ENCODE data around the gene RBMS1.
"Not testable (repeated sequence)": the region's sequence is repeated elsewhere in the genome, so short reads cannot be mapped to it uniquely, and the experiment has no call there.

RBMS1 gene

DNA sequence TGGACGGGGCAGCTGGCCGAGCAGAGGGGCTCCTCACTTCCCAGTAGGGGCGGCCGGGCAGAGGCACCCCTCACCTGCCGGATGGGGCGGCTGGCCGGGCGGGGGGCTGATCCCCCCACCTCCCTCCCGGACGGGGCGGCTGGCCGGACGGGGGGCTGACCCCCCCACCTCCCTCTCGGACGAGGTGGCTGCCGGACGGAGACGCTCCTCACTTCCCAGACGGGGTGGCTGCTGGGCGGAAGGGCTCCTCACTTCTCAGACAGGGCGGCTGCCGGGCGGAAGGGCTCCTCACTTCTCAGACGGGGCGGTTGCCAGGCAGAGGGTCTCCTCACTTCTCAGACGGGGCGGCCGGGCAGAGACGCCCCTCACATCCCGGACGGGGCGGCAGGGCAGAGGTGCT lies 54.6 kb downstream of the RBMS1 start:
- FAIRE-seq = not testable (repeated sequence)

DNA sequence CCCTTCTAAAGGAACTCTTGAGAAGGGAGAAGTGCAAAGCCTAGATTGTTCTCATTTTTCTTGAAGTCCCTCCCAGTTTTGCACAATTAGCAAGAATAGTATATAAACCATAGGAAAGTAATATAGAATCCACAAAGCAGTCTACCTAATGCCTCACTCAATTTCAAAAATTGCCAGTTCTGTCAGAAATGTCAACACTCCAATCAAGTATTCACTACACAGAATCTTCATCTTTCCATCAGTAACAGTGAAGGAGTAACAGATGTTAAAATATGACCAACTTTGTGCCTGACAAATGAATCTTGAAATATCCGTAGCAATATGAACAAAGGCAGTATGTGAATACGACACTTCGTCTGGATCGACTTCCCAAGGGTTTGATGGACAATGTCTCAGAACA lies 56.3 kb downstream of the RBMS1 start:
- no peak for DNase-seq (ENCODE audit: insufficient read length, low spot score)
- no peak for FAIRE-seq

More for the DNA sequence above, 54.6 kb downstream of the RBMS1 start:
- DNase-seq (ENCODE audit: insufficient read length, low spot score) = not testable (repeated sequence)

DNA sequence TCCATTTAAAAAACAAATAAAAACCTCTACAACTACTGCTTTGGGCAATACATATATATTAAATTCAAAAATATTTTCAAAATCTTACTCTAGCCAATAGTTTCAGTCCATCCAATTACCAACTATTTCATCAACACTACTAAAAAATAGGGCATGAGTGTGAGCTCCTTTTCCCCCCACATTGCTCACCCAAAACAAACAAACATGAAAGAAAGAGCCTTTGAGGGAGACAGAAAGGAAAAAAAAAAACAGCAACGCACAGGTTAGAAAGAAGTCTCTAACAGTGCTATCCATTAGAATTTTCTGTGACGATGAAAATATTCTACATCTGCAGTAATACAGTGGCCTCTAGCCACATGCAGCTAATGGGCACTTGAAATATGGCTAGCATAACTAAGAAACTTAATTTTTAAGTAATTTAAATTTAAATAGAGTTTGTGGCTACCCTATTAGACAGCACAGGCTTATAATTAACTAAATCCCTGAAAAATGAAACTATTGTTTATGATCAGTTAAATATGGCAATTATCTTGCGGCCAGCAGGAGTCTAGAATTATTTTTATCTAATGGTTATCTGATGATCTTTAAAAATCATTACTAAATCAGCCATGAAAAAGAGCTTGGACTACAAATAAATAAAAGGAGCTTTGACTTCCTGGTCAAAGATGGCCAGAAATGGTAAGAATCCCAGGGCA lies 59.2 kb downstream of the RBMS1 start:
- DNase-seq (ENCODE audit: insufficient read length, low spot score) (no peak), FAIRE-seq (no peak)

DNA sequence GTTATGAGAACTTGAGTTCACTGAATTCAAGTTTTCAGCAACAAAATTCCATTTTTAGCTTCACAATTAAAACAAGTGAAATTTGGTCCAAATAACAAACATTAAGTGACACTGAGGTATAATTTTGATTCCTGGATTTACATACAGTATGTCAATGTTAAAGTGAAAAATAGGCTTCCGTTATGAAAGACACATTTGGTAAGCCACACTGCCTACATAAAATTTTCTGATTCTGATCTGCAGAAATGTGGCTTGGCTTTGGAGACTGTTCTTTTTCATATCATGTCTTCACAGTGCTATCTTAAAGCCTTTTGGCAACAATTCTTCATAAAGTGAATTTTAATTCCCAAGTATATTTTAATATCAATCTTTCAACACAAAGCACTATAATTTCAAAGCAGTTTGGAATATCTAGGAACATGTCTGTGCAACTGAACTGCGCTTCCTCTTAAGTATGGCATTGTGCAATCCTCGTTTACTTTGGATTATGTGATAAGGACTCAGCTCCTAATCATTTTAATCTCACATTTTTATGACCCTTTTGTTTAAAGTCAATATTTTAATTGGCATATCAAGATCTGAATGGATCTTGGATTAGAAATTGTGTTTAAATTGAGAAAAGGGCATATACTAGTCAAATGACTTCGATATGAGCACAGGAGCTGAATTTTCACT lies 60.0 kb downstream of the RBMS1 start:
- DNase-seq (ENCODE audit: insufficient read length, low spot score) (no peak), FAIRE-seq (no peak)

GRCh38 chr2:160432633-160433032 lies 61.0 kb downstream of the RBMS1 start:
- no peak for FAIRE-seq
- no peak for DNase-seq (ENCODE audit: insufficient read length, low spot score)

GRCh38 chr2:160431441-160431840 lies 62.2 kb downstream of the RBMS1 start:
- no peak for FAIRE-seq

GRCh38 chr2:160430001-160430344 lies 63.6 kb downstream of the RBMS1 start:
- DNase-seq (ENCODE audit: insufficient read length, low spot score) (no peak), FAIRE-seq (no peak)

More at GRCh38 chr2:160431441-160431840, 62.2 kb downstream of the RBMS1 start:
- DNase-seq (ENCODE audit: insufficient read length, low spot score) = no peak

- no peak for FAIRE-seq
- no peak for DNase-seq (ENCODE audit: insufficient read length, low spot score)
Measured at GRCh38 chr2:160429248-160430000, 64.2 kb downstream of the RBMS1 start.

DNA sequence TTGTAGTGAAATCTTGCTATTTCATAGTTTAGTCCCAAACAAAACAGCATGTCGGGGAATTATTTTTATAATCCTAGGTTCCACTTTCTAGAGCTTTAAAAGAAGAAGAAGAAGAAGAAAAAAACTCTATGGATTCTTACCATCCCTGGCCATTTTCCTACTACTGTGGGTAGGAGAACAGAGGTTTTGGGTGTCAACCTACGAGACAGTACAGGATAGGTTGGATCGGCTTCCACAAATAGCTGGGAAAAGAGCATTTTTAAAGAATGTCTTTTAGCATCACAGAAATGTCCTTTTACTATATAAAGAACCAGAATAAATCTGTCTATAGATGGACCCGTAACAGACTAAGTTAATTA lies 65.2 kb downstream of the RBMS1 start:
- FAIRE-seq = no peak

DNA sequence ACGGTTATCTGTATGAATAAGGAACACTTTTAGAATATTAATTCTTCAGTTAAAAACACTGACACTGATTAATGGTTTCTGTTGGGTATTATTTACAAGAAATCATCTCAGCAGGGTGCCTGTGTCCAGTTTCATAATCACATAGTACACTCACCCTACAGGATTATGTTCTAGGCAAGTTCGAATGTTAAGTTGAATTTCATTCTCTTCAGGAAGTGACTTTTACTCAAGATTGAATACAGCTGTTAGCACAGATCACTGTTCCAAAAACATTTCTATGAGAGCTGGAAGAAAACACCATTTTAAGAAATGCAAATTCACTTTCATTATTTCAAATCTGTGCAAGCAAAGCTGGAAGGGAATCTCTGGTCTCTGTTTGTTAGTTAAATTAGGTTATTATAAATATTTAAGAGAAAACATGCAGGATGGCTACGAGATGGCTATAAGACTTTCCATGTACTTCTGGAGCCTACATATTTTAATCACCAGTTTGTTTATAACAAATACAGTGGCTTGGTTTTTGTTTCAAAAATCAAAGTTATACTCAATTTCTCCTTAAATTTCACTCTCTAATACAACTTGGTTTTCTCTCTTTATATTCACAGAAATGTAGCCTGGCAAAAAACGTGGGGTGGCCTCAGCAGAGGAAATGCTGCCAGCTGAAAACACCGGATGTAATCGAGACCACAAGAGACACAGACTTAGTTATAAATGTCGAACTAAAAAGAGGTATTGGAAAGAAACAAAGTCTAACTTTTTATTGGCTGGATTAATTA lies 65.8 kb downstream of the RBMS1 start:
- DNase-seq (ENCODE audit: insufficient read length, low spot score) (no peak), FAIRE-seq (no peak)

More for the DNA sequence above, 65.2 kb downstream of the RBMS1 start:
- no peak for DNase-seq (ENCODE audit: insufficient read length, low spot score)

DNA sequence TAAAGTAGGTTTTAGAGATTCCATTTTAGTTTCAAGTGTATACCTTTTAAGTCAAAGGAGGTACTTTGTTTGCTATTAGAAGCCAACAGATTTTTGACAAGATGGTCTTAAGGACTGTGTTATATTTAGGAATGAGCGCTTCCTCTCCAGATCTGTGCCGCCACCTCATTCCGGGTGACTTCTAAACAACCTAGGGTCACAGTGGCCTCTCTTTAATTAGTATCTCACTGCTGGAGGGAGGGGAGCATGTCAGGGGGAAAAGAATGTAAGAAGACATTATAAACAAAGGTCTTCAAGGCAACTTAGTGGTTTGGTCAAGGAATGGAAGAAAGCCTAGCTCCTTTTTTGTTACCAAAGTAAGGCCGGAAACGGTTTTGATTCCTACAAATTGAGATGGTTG lies 67.0 kb downstream of the RBMS1 start:
- FAIRE-seq (no peak), DNase-seq (ENCODE audit: insufficient read length, low spot score) (no peak)

- DNase-seq (ENCODE audit: insufficient read length, low spot score) = no peak
- no peak for FAIRE-seq
Measured at GRCh38 chr2:160425434-160426151, 68.0 kb downstream of the RBMS1 start.

DNA sequence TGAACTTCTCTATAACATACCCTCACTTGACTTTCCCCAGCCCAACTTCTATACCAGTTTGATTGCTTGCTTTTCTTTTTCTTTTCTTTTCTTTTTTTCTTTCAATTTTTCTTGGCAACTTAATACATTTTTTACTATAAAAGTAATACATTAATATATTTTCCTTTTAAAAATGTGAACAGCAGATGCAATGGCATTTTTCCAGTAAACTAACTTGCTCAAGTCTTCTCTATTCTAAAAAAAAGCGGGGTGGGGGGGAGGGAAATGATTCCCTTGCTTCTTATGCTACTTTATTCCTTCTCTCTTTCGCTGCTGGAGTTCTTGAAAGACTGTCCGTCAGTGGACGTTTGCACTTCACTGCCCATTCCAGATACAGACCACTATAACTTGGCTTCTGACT lies 70.5 kb downstream of the RBMS1 start:
- DNase-seq (ENCODE audit: insufficient read length, low spot score) (no peak), FAIRE-seq (no peak)

DNA sequence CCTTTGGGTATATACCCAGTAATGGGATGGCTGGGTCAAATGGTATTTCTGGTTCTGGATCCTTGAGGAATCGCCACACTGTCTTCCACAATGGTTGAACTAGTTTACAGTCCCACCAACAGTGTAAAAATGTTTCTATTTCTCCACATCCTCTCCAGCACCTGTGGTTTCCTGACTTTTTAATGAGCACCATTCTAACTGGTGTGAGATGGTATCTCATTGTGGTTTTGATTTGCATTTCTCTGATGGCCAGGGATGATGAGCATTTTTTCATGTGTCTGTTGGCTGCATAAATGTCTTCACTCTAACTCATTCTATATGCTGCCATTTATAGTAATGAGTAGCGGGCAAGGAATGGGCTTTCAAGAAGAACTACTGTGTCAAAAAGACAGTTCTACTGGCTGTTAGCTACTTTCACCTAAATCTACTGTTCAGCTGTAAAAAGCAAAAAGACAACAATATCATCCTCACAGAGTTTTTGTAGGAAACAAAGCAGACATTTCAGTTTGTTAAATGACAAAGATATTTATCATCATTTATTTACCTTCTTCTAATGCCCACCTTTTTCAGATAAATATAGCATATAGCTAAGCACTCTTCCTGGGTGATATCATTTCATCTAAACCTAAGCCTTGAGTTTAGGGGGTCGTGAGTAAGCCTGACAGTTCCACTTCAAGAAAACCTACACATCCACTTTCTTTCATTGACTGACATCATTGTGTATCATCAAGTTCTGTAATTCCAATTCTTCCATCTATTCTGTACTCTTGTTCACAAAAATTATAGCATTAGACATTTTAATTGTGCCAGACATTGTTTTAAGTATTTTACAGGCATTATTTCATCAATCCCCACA lies 71.7 kb downstream of the RBMS1 start:
- not testable (repeated sequence) for FAIRE-seq; DNase-seq (ENCODE audit: insufficient read length, low spot score)

- no peak for DNase-seq (ENCODE audit: insufficient read length, low spot score)
- no peak for FAIRE-seq
Measured at GRCh38 chr2:160420711-160421110, 72.9 kb downstream of the RBMS1 start.

DNA sequence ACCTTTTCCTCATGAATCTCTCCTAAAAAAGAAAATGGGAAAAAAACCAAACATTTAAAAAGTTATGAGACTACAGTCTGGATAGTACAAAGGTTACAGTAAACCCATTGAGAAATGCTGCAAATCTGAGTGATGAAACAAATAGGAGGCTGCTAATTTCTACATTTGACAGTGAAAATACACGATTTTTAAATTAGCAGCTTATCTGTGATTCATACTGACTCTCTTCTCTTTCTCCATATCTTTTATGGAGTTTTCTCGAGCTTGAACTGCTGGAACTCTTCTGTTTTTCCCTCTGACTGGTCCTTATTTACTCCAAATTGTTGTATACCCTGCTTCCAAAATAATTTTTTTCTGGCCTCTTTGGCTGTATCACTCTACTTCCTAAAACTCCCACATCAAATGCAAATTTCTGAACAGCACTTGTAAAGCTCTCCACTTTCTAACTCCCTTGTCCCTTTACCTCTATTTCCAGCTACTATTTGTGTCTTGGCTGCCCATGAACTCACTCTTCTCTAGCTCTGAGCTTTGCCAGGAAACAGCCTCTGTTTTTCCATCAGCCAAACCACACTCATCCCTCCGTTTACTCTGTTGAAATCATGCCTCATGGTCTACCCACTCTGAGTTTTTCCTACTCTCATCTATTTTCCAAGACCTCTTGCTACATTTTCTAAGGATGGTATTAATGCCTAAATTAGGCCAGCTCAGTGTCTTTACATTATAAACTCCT lies 73.7 kb downstream of the RBMS1 start:
- no peak for DNase-seq (ENCODE audit: insufficient read length, low spot score)
- FAIRE-seq = no peak

- FAIRE-seq = no peak
- DNase-seq (ENCODE audit: insufficient read length, low spot score) = no peak
Measured at GRCh38 chr2:160418853-160419252, 74.8 kb downstream of the RBMS1 start.

DNA sequence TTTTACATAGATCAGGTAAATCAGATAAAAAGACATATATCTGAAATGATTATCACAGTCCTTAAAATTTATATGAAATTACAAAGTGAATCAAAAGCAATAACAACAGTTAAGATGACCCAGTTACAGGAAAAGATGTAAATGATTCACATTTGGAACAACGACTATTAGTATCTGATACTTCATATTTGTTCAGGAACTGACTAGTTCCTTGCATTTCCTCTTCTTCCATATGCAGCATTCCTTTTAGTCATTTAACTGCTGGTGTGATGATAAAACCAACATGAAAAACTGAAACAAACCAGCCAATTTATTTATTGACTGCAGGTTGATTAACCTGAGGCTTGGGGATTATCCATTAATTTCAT lies 75.2 kb downstream of the RBMS1 start:
- FAIRE-seq = no peak
- DNase-seq (ENCODE audit: insufficient read length, low spot score) = no peak
